ENCODE data around the gene HS3ST4.

DNA sequence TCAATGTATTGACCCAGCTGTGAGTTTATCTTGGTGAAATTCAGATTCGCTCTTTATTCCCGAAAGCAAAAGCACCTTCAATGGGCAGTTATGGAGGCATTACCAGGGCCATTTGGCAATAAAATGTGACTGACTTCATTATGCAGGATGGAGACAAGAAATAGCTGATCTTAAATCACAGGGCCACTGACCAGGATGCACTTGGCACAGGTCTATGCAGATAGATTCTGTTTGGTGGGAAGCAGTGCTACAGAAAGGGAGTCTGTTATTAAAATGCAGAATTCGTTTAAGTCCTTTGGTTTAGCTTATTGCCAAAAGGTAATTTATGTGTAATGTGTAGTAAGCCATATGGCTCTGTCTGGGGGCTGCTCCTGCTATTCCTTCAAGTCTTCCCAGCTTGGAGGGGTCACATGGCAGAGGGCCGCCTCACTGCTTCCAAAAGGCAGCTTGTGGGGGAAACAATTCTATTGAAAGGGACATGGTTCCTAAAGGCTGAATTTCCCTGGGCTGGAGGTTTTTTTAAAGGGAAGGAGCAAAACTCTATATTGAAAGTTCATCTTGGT is 239.8 kb downstream of the HS3ST4 start:
- TF ChIP-seq CTCF (IDR thresholded peaks at IDR 0.05), result no peak
- TF ChIP-seq EP300 (IDR thresholded peaks at IDR 0.05), result no peak

Measured in tibial nerve (tissue), 4 donors.